ENCODE data around the gene RFX8.

Gene RFX8

GRCh38 chr2:101486258-101486701, 11.4 kb upstream of the RFX8 start:
- Histone ChIP-seq H3K4me1 (ENCODE audit: control insufficient read depth, insufficient read depth, low read length) (no peaks in the 10 kb centered on the region), H3K27ac (ENCODE audit: low read length) (no peak overlapping the region), H3K27me3 (ENCODE audit: control insufficient read depth in 1 of 2, insufficient read depth in 2 of 2, low read length in 2 of 2) (no peaks in the 10 kb centered on the region), H3K36me3 (ENCODE audit: control insufficient read depth in 2 of 2, insufficient read depth in 2 of 2, low read length in 2 of 2) (no peaks in the 10 kb centered on the region), H3K9ac (ENCODE audit: low read length in 2 of 2) (no peak overlapping the region), H3K9me3 (ENCODE audit: control insufficient read depth in 2 of 2, low read length in 2 of 2) (no peaks in the 10 kb centered on the region), H3K4me3 (ENCODE audit: low read length in 2 of 2) (no peak overlapping the region)

- Histone ChIP-seq H3K4me3 (ENCODE audit: low read length in 2 of 2) (no peak overlapping the region), H3K27me3 (ENCODE audit: control insufficient read depth in 1 of 2, insufficient read depth in 2 of 2, low read length in 2 of 2) (no peaks in the 10 kb centered on the region), H3K4me1 (ENCODE audit: control insufficient read depth, insufficient read depth, low read length) (no peaks in the 10 kb centered on the region), H3K9me3 (ENCODE audit: control insufficient read depth in 2 of 2, low read length in 2 of 2) (no peaks in the 10 kb centered on the region), H3K36me3 (ENCODE audit: control insufficient read depth in 2 of 2, insufficient read depth in 2 of 2, low read length in 2 of 2) (no peaks in the 10 kb centered on the region), H3K9ac (ENCODE audit: low read length in 2 of 2) (no peak overlapping the region), H3K27ac (ENCODE audit: low read length) (no peak overlapping the region)
These were observed 10.9 kb upstream of the RFX8 start for GRCh38 chr2:101485856-101486255.

GRCh38 chr2:101480764-101481163, 5.9 kb upstream of the RFX8 start:
- H3K27ac ChIP-seq (ENCODE audit: low read length): no peak overlapping the region
- no peaks in the 10 kb centered on the region for H3K4me1 ChIP-seq (ENCODE audit: control insufficient read depth, insufficient read depth, low read length)
- H3K9ac ChIP-seq (ENCODE audit: low read length in 2 of 2): no peak overlapping the region
- H3K4me3 ChIP-seq (ENCODE audit: low read length in 2 of 2): no peak overlapping the region
- H3K36me3 ChIP-seq (ENCODE audit: control insufficient read depth in 2 of 2, insufficient read depth in 2 of 2, low read length in 2 of 2): no peaks in the 10 kb centered on the region
- H3K27me3 ChIP-seq (ENCODE audit: control insufficient read depth in 1 of 2, insufficient read depth in 2 of 2, low read length in 2 of 2): no peaks in the 10 kb centered on the region
- H3K9me3 ChIP-seq (ENCODE audit: control insufficient read depth in 2 of 2, low read length in 2 of 2): no peaks in the 10 kb centered on the region

GRCh38 chr2:101479810-101480209, 4.9 kb upstream of the RFX8 start:
- Histone ChIP-seq H3K4me1 (ENCODE audit: control insufficient read depth, insufficient read depth, low read length) (no peaks in the 10 kb centered on the region), H3K27me3 (ENCODE audit: control insufficient read depth in 1 of 2, insufficient read depth in 2 of 2, low read length in 2 of 2) (no peaks in the 10 kb centered on the region), H3K9me3 (ENCODE audit: control insufficient read depth in 2 of 2, low read length in 2 of 2) (no peaks in the 10 kb centered on the region), H3K4me3 (ENCODE audit: low read length in 2 of 2) (no peak overlapping the region), H3K27ac (ENCODE audit: low read length) (no peak overlapping the region), H3K36me3 (ENCODE audit: control insufficient read depth in 2 of 2, insufficient read depth in 2 of 2, low read length in 2 of 2) (no peaks in the 10 kb centered on the region), H3K9ac (ENCODE audit: low read length in 2 of 2) (no peak overlapping the region)

GRCh38 chr2:101479328-101479727, 4.4 kb upstream of the RFX8 start:
- Histone ChIP-seq H3K36me3 (ENCODE audit: control insufficient read depth in 2 of 2, insufficient read depth in 2 of 2, low read length in 2 of 2) (no peaks in the 10 kb centered on the region), H3K9me3 (ENCODE audit: control insufficient read depth in 2 of 2, low read length in 2 of 2) (no peaks in the 10 kb centered on the region), H3K4me3 (ENCODE audit: low read length in 2 of 2) (no peak overlapping the region), H3K9ac (ENCODE audit: low read length in 2 of 2) (no peak overlapping the region), H3K4me1 (ENCODE audit: control insufficient read depth, insufficient read depth, low read length) (peaks cover 4% of the 10 kb centered on the region), H3K27me3 (ENCODE audit: control insufficient read depth in 1 of 2, insufficient read depth in 2 of 2, low read length in 2 of 2) (no peaks in the 10 kb centered on the region), H3K27ac (ENCODE audit: low read length) (no peak overlapping the region)

- no peaks in the 10 kb centered on the region for H3K27me3 ChIP-seq (ENCODE audit: control insufficient read depth in 1 of 2, insufficient read depth in 2 of 2, low read length in 2 of 2)
- no peaks in the 10 kb centered on the region for H3K36me3 ChIP-seq (ENCODE audit: control insufficient read depth in 2 of 2, insufficient read depth in 2 of 2, low read length in 2 of 2)
- H3K9me3 ChIP-seq (ENCODE audit: control insufficient read depth in 2 of 2, low read length in 2 of 2): no peaks in the 10 kb centered on the region
- no peak overlapping the region for H3K9ac ChIP-seq (ENCODE audit: low read length in 2 of 2)
- no peak overlapping the region for H3K27ac ChIP-seq (ENCODE audit: low read length)
- no peak overlapping the region for H3K4me3 ChIP-seq (ENCODE audit: low read length in 2 of 2)
- peaks cover 10% of the 10 kb centered on the region for H3K4me1 ChIP-seq (ENCODE audit: control insufficient read depth, insufficient read depth, low read length)
These were observed 3.5 kb upstream of the RFX8 start for GRCh38 chr2:101478181-101479001.

- Histone ChIP-seq H3K27me3 (ENCODE audit: control insufficient read depth in 1 of 2, insufficient read depth in 2 of 2, low read length in 2 of 2) (no peaks in the 10 kb centered on the region), H3K36me3 (ENCODE audit: control insufficient read depth in 2 of 2, insufficient read depth in 2 of 2, low read length in 2 of 2) (no peaks in the 10 kb centered on the region), H3K4me1 (ENCODE audit: control insufficient read depth, insufficient read depth, low read length) (peaks cover 10% of the 10 kb centered on the region), H3K4me3 (ENCODE audit: low read length in 2 of 2) (no peak overlapping the region), H3K27ac (ENCODE audit: low read length) (no peak overlapping the region), H3K9me3 (ENCODE audit: control insufficient read depth in 2 of 2, low read length in 2 of 2) (no peaks in the 10 kb centered on the region), H3K9ac (ENCODE audit: low read length in 2 of 2) (no peak overlapping the region)
These were observed 2.6 kb upstream of the RFX8 start for GRCh38 chr2:101477556-101477955.

- Histone ChIP-seq H3K4me1 (ENCODE audit: control insufficient read depth, insufficient read depth, low read length) (peaks cover 10% of the 10 kb centered on the region), H3K9ac (ENCODE audit: low read length in 2 of 2) (no peak overlapping the region), H3K27ac (ENCODE audit: low read length) (no peak overlapping the region), H3K4me3 (ENCODE audit: low read length in 2 of 2) (no peak overlapping the region), H3K36me3 (ENCODE audit: control insufficient read depth in 2 of 2, insufficient read depth in 2 of 2, low read length in 2 of 2) (no peaks in the 10 kb centered on the region), H3K9me3 (ENCODE audit: control insufficient read depth in 2 of 2, low read length in 2 of 2) (no peaks in the 10 kb centered on the region), H3K27me3 (ENCODE audit: control insufficient read depth in 1 of 2, insufficient read depth in 2 of 2, low read length in 2 of 2) (no peaks in the 10 kb centered on the region)
These were observed 1.8 kb upstream of the RFX8 start for GRCh38 chr2:101476605-101477208.

GRCh38 chr2:101473911-101474701, 806 bp downstream of the RFX8 start:
- peak overlapping the region; percentile 73 to 80 for H3K4me3 ChIP-seq (ENCODE audit: low read length in 2 of 2)
- H3K9me3 ChIP-seq (ENCODE audit: control insufficient read depth in 2 of 2, low read length in 2 of 2): no peaks in the 10 kb centered on the region
- H3K4me1 ChIP-seq (ENCODE audit: control insufficient read depth, insufficient read depth, low read length): peaks cover 10% of the 10 kb centered on the region
- H3K9ac ChIP-seq (ENCODE audit: low read length in 2 of 2): peak overlapping the region; percentile 62 to 69
- H3K27ac ChIP-seq (ENCODE audit: low read length): no peak overlapping the region
- no peaks in the 10 kb centered on the region for H3K36me3 ChIP-seq (ENCODE audit: control insufficient read depth in 2 of 2, insufficient read depth in 2 of 2, low read length in 2 of 2)
- H3K27me3 ChIP-seq (ENCODE audit: control insufficient read depth in 1 of 2, insufficient read depth in 2 of 2, low read length in 2 of 2): no peaks in the 10 kb centered on the region

GRCh38 chr2:101473591-101473910, 1.4 kb downstream of the RFX8 start:
- H3K9me3 ChIP-seq (ENCODE audit: control insufficient read depth in 2 of 2, low read length in 2 of 2): no peaks in the 10 kb centered on the region
- peak overlapping the region; percentile 62 to 69 for H3K9ac ChIP-seq (ENCODE audit: low read length in 2 of 2)
- no peaks in the 10 kb centered on the region for H3K36me3 ChIP-seq (ENCODE audit: control insufficient read depth in 2 of 2, insufficient read depth in 2 of 2, low read length in 2 of 2)
- peaks cover 10% of the 10 kb centered on the region for H3K4me1 ChIP-seq (ENCODE audit: control insufficient read depth, insufficient read depth, low read length)
- no peaks in the 10 kb centered on the region for H3K27me3 ChIP-seq (ENCODE audit: control insufficient read depth in 1 of 2, insufficient read depth in 2 of 2, low read length in 2 of 2)
- H3K4me3 ChIP-seq (ENCODE audit: low read length in 2 of 2): peak overlapping the region; percentile 73 to 80
- H3K27ac ChIP-seq (ENCODE audit: low read length): no peak overlapping the region
